Measurements from ENCODE around the gene ABTB1.

ABTB1 gene

DNA sequence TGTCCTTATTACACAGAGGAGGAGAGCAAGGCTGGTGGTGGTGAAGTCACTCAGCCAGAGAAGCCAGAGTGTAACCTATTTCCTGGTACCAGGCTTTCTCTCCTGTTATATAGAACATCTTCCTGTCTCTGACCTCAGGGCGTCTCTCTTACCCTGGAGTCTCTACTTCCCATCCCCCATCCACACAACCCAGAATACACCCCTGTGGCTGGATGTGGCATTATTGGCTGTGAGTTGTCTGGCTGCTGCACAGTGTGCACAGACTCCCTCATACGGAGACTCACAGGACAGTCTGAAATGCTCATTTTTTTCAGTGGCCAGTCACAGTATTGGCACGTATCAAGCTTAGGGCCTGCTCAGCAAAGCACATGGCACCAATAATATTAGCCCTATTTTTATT lies 35.2 kb upstream of the ABTB1 start:
- Histone ChIP-seq H3K36me3 (replicated peaks; ENCODE audit: insufficient read depth, low read length) (no peaks in the 10 kb centered on the region), H3K4me1 (ENCODE audit: low read length) (no peaks in the 10 kb centered on the region), H3K79me2 (ENCODE audit: low read length) (no peaks in the 10 kb centered on the region), H3K9ac (ENCODE audit: low read length) (no peak overlapping the region), H3K9me3 (replicated peaks; ENCODE audit: insufficient read depth, low read length) (no peaks in the 10 kb centered on the region), H3K4me2 (ENCODE audit: low read depth, low read length) (no peak overlapping the region), H3K9me2 (replicated peaks; ENCODE audit: insufficient read depth, low read length) (no peaks in the 10 kb centered on the region), H3K4me3 (ENCODE audit: low read length) (no peak overlapping the region), H4K20me1 (ENCODE audit: insufficient read depth, low read length) (no peaks in the 10 kb centered on the region), H3F3A (ENCODE audit: insufficient read depth, low read length) (no peaks in the 10 kb centered on the region), H2AFZ (ENCODE audit: low read length) (no peak overlapping the region), H3K27ac (ENCODE audit: low read length) (no peak overlapping the region), H3K27me3 (replicated peaks; ENCODE audit: insufficient read depth, low read length) (no peaks in the 10 kb centered on the region)
- DNase-seq: no peak
- TF ChIP-seq, protein P1, sequence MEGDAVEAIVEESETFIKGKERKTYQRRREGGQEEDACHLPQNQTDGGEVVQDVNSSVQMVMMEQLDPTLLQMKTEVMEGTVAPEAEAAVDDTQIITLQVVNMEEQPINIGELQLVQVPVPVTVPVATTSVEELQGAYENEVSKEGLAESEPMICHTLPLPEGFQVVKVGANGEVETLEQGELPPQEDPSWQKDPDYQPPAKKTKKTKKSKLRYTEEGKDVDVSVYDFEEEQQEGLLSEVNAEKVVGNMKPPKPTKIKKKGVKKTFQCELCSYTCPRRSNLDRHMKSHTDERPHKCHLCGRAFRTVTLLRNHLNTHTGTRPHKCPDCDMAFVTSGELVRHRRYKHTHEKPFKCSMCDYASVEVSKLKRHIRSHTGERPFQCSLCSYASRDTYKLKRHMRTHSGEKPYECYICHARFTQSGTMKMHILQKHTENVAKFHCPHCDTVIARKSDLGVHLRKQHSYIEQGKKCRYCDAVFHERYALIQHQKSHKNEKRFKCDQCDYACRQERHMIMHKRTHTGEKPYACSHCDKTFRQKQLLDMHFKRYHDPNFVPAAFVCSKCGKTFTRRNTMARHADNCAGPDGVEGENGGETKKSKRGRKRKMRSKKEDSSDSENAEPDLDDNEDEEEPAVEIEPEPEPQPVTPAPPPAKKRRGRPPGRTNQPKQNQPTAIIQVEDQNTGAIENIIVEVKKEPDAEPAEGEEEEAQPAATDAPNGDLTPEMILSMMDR (IDR thresholded peaks at IDR 0.05; ENCODE audit: low read length): no peak
- TF ChIP-seq EZH2 (optimal IDR thresholded peaks at IDR 0.05; ENCODE audit: low read depth, low read length) (no peak), EZH2phosphoT487 (IDR thresholded peaks at IDR 0.05; ENCODE audit: low read length) (no peak)

DNA sequence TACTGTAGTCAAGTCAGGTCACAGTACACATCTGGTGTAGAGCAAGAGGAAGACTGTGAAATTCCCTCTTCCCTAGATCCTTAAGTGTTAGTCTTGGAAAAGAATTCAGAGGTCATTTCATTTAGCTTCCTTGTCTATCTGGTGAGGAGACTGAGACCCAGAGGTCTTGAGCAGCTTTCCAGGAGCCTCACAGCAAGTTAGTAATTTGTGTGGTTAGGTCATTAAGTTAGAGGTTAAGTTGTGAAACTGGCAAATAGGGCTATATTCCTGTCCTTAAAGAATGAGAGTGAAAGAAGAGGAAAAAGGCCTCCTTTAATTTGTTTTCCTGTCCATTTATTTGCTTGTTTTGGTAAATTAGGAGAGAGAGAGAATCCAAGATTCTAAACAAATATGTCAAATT lies 34.8 kb upstream of the ABTB1 start:
- H4K20me1 ChIP-seq (ENCODE audit: insufficient read depth, low read length): no peaks in the 10 kb centered on the region
- H2AFZ ChIP-seq (ENCODE audit: low read length): no peak overlapping the region
- H3K27me3 ChIP-seq (replicated peaks; ENCODE audit: insufficient read depth, low read length): no peaks in the 10 kb centered on the region
- H3K27ac ChIP-seq (ENCODE audit: low read length): no peak overlapping the region
- H3K79me2 ChIP-seq (ENCODE audit: low read length): no peaks in the 10 kb centered on the region
- no peak overlapping the region for H3K4me3 ChIP-seq (ENCODE audit: low read length)
- no peaks in the 10 kb centered on the region for H3K9me2 ChIP-seq (replicated peaks; ENCODE audit: insufficient read depth, low read length)
- DNase-seq: no peak
- no peaks in the 10 kb centered on the region for H3K9me3 ChIP-seq (replicated peaks; ENCODE audit: insufficient read depth, low read length)
- H3K4me2 ChIP-seq (ENCODE audit: low read depth, low read length): no peak overlapping the region
- H3K4me1 ChIP-seq (ENCODE audit: low read length): no peaks in the 10 kb centered on the region
- no peaks in the 10 kb centered on the region for H3F3A ChIP-seq (ENCODE audit: insufficient read depth, low read length)
- no peaks in the 10 kb centered on the region for H3K36me3 ChIP-seq (replicated peaks; ENCODE audit: insufficient read depth, low read length)
- TF ChIP-seq EZH2phosphoT487 (IDR thresholded peaks at IDR 0.05; ENCODE audit: low read length): no peak
- TF ChIP-seq EZH2 (optimal IDR thresholded peaks at IDR 0.05; ENCODE audit: low read depth, low read length): no peak
- TF ChIP-seq, protein P1 (IDR thresholded peaks at IDR 0.05; ENCODE audit: low read length): no peak
- no peak overlapping the region for H3K9ac ChIP-seq (ENCODE audit: low read length)

DNA sequence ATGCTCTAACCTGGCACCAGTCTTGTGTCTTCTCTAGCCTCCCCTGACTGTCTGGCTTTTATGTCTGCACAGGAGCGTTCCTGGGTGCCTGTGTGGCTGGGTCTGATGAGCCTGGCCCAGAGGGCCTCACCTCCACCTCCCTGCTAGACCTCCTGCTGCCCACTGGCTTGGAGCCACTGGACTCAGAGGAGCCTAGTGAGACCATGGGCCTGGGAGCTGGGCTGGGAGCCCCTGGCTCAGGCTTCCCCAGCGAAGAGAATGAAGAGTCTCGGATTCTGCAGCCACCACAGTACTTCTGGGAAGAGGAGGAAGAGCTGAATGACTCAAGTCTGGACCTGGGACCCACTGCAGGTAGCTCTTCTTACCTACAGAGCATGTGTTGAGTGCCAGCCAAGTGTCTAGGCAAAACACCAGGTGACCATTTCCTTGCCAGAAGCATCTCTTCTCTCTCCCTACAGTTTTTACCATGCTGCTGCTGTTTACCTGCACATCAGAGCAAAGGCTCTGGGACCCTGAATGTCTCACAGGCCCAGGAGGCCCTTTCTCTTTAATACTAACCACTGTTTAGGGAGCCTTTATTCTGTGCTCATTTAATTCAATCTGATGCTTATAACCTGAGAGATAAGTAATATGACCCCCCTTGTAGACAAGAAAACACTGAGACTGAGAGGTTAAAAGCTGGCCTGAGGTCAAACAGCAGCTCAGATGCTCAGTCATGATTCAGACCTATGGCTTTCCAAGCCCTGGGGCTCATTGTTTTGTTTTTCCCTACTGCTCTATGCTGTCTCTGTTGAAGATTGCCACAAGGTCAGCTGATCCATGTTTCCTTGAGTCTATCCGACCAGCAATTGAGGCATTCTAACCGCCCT lies 33.3 kb upstream of the ABTB1 start:
- Histone ChIP-seq H3K9me2 (replicated peaks; ENCODE audit: insufficient read depth, low read length) (no peaks in the 10 kb centered on the region), H3K36me3 (replicated peaks; ENCODE audit: insufficient read depth, low read length) (no peaks in the 10 kb centered on the region), H3K4me2 (ENCODE audit: low read depth, low read length) (no peak overlapping the region), H3K9me3 (replicated peaks; ENCODE audit: insufficient read depth, low read length) (no peaks in the 10 kb centered on the region), H2AFZ (ENCODE audit: low read length) (no peak overlapping the region), H3K79me2 (ENCODE audit: low read length) (no peaks in the 10 kb centered on the region), H3K27ac (ENCODE audit: low read length) (no peak overlapping the region), H3K4me3 (ENCODE audit: low read length) (no peak overlapping the region), H3K4me1 (ENCODE audit: low read length) (no peaks in the 10 kb centered on the region), H3F3A (ENCODE audit: insufficient read depth, low read length) (no peaks in the 10 kb centered on the region), H3K27me3 (replicated peaks; ENCODE audit: insufficient read depth, low read length) (no peaks in the 10 kb centered on the region), H3K9ac (ENCODE audit: low read length) (no peak overlapping the region), H4K20me1 (ENCODE audit: insufficient read depth, low read length) (no peaks in the 10 kb centered on the region)
- DNase-seq: no peak
- TF ChIP-seq EZH2phosphoT487 (IDR thresholded peaks at IDR 0.05; ENCODE audit: low read length) (no peak), EZH2 (optimal IDR thresholded peaks at IDR 0.05; ENCODE audit: low read depth, low read length) (no peak)
- TF ChIP-seq, protein P1 (IDR thresholded peaks at IDR 0.05; ENCODE audit: low read length): no peak
